DND-41 (cell line): ENCODE results near the gene NLE1.

Experiments
- EZH2 ChIP-seq: IDR thresholded peaks from 3 replicates; pipeline ENCODE4 v1.6.1; 2012; ENCODE audit warnings: borderline replicate concordance, low read depth, mild to moderate bottlenecking, moderate library complexity, low read length, inconsistent platforms; ENCODE audit not compliant: severe bottlenecking
- TF ChIP-seq, protein P1 (sequence below): IDR thresholded peaks from 2 replicates; pipeline ENCODE4 v1.5.1; 2012; ENCODE audit warnings: borderline replicate concordance, low read length, moderate library complexity, mild to moderate bottlenecking; ENCODE audit not compliant: poor library complexity, severe bottlenecking; ENCODE audit errors: extremely low read depth

GRCh38 chr17:35079547-35080423 is 62.3 kb downstream of the NLE1 start:
- TF ChIP-seq, protein P1, sequence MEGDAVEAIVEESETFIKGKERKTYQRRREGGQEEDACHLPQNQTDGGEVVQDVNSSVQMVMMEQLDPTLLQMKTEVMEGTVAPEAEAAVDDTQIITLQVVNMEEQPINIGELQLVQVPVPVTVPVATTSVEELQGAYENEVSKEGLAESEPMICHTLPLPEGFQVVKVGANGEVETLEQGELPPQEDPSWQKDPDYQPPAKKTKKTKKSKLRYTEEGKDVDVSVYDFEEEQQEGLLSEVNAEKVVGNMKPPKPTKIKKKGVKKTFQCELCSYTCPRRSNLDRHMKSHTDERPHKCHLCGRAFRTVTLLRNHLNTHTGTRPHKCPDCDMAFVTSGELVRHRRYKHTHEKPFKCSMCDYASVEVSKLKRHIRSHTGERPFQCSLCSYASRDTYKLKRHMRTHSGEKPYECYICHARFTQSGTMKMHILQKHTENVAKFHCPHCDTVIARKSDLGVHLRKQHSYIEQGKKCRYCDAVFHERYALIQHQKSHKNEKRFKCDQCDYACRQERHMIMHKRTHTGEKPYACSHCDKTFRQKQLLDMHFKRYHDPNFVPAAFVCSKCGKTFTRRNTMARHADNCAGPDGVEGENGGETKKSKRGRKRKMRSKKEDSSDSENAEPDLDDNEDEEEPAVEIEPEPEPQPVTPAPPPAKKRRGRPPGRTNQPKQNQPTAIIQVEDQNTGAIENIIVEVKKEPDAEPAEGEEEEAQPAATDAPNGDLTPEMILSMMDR: no peak
- no peak for TF ChIP-seq EZH2
